Mammary epithelial cell (primary cell): ENCODE results near the gene BMP6.

Experiments used
- EZH2 ChIP-seq: IDR thresholded peaks from 2 replicates; pipeline ENCODE4 v1.6.1; 2012; ENCODE audit warnings: low read length, inconsistent platforms, borderline replicate concordance
- TF ChIP-seq, protein P1 (sequence below), 2 donors: IDR thresholded peaks in 1 of 2; conservative IDR thresholded peaks in 1 of 2; 2 replicates each; pipeline ENCODE4 v1.5.1; 2011 to 2012; ENCODE audit warnings: inconsistent platforms in 2 of 2, low read length in 2 of 2, mild to moderate bottlenecking in 2 of 2, control low read depth in 1 of 2, low read depth in 1 of 2; ENCODE audit not compliant: insufficient read depth in 1 of 2; ENCODE audit errors: extremely low read depth in 1 of 2

DNA sequence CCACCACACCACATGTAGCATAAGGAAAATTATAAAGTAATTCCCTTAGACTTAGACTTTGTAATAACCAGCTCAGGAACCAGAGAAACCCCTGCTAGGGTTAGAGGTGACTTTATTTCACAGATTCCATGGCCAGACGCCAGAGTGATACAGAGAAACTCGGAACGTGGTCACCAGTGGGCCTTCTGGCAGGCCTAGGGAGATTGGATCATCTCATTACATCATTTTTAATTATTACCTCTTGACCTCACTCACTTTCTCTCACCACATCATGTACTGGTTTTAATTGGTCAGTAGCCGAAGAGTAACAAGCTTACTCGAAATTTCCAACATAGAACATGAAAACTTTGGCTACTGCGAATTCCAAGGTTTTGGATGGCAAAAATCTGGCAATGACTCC lies 72.9 kb downstream of the BMP6 start:
- TF ChIP-seq, protein P1, sequence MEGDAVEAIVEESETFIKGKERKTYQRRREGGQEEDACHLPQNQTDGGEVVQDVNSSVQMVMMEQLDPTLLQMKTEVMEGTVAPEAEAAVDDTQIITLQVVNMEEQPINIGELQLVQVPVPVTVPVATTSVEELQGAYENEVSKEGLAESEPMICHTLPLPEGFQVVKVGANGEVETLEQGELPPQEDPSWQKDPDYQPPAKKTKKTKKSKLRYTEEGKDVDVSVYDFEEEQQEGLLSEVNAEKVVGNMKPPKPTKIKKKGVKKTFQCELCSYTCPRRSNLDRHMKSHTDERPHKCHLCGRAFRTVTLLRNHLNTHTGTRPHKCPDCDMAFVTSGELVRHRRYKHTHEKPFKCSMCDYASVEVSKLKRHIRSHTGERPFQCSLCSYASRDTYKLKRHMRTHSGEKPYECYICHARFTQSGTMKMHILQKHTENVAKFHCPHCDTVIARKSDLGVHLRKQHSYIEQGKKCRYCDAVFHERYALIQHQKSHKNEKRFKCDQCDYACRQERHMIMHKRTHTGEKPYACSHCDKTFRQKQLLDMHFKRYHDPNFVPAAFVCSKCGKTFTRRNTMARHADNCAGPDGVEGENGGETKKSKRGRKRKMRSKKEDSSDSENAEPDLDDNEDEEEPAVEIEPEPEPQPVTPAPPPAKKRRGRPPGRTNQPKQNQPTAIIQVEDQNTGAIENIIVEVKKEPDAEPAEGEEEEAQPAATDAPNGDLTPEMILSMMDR (conservative IDR thresholded peaks at IDR 0.05 in 1 of 2, IDR thresholded peaks at IDR 0.05 in 1 of 2; ENCODE audit: extremely low read depth in 1 of 2, insufficient read depth in 1 of 2, low read depth in 1 of 2, low read length in 2 of 2), result no peak
- no peak for TF ChIP-seq EZH2
